ENCODE measurements around the gene PWP1.

DNA sequence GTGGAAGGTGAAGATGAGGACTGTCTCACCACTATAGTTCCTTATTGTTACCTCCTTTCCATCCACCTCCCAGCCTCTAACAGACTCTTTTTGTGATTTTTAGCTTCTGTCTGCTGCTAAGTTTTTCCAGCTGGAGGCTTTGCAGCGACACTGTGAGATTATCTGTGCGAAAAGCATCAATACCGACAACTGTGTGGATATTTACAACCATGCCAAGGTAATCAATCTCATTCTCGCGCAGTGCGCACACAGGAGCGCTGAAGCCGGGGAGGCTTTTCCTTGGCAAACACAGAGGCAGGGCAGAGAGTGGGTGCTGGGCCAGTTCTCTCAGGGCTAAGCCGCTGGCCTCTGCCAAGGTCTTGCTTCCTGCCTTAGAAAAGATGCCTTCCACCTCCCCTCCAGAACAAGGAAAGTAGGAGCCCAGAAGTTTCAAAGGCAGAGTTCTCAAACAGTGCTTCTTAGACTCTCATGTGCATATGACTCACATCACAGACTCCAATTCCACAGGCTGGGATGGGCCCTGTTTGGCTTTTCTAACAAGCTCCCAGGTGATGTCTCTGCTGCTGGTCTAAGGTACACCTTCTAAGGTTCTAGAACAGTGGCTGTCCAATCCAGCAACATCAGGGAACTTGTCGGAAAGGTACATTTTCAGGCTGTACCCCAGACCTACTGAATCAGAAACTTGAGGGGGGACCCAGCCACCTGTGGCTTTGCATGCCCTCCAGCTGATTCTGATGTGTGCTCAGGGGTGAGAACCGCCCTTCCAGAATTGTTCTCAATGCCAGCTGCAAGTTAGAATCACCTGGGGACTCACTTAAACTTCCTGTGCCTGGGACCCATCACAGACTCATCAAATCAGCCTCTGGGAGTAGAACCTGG, 33.8 kb upstream of the PWP1 start:
- TF ChIP-seq, protein P1, sequence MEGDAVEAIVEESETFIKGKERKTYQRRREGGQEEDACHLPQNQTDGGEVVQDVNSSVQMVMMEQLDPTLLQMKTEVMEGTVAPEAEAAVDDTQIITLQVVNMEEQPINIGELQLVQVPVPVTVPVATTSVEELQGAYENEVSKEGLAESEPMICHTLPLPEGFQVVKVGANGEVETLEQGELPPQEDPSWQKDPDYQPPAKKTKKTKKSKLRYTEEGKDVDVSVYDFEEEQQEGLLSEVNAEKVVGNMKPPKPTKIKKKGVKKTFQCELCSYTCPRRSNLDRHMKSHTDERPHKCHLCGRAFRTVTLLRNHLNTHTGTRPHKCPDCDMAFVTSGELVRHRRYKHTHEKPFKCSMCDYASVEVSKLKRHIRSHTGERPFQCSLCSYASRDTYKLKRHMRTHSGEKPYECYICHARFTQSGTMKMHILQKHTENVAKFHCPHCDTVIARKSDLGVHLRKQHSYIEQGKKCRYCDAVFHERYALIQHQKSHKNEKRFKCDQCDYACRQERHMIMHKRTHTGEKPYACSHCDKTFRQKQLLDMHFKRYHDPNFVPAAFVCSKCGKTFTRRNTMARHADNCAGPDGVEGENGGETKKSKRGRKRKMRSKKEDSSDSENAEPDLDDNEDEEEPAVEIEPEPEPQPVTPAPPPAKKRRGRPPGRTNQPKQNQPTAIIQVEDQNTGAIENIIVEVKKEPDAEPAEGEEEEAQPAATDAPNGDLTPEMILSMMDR (conservative IDR thresholded peaks at IDR 0.05; ENCODE audit: low read depth, low read length), result no peak
- TF ChIP-seq POLR2A (IDR thresholded peaks at IDR 0.05; ENCODE audit: low read depth, low read length) (no peak), RAD21 (IDR thresholded peaks at IDR 0.05; ENCODE audit: low read length) (no peak), MAFK (IDR thresholded peaks at IDR 0.05; ENCODE audit: low read depth, low read length) (no peak), RCOR1 (IDR thresholded peaks at IDR 0.05; ENCODE audit: insufficient replicate concordance, low read length) (no peak), RFX5 (IDR thresholded peaks at IDR 0.05; ENCODE audit: low read depth, low read length) (no peak), USF2 (IDR thresholded peaks at IDR 0.05; ENCODE audit: low read depth, low read length) (no peak), MXI1 (IDR thresholded peaks at IDR 0.05; ENCODE audit: borderline replicate concordance, low read depth, low read length) (no peak), BHLHE40 (IDR thresholded peaks at IDR 0.05; ENCODE audit: low read depth, low read length) (no peak), FOS (IDR thresholded peaks at IDR 0.05; ENCODE audit: low read depth, low read length) (no peak), CEBPB (IDR thresholded peaks at IDR 0.05; ENCODE audit: low read depth, low read length) (no peak), NFE2L2 (IDR thresholded peaks at IDR 0.05; ENCODE audit: low read depth, low read length) (no peak)

All from IMR-90 (cell line).